CD4-positive, alpha-beta T cell (primary cell): Measurements from ENCODE around the gene FBXO21. TPM values are rescaled to one million over a fixed set of nuclear protein-coding genes. Genes with fewer than 3 reads are reported as not detected.
A peak's percentile ranks its signal among the peaks of the same experiment; 100 is the strongest.

Source experiments
- ATAC-seq: fragments of 200-7000 bp; cut with Tn5 transposase; one replicate; pipeline ENCODE4 v1.10.0; 2022; ENCODE audit warnings: mild to moderate bottlenecking; ENCODE audit not compliant: poor library complexity
- CTCF ChIA-PET: fragments of 350-600 bp; sonication (Branson Sonifier 250); formaldehyde crosslinking; loops from one replicate; lab custom pipeline; 2021; ENCODE audit warnings: antibody characterized with exemption, inconsistent platforms; lab: Charles Lee
- POLR2A ChIA-PET: fragments of 350-600 bp; sonication (Branson Sonifier 250); formaldehyde crosslinking; loops from one replicate; lab custom pipeline; 2021; ENCODE audit warnings: antibody characterized with exemption, inconsistent platforms; lab: Charles Lee
- DNase-seq, 14 experiments: peaks; one replicate each; pipeline ENCODE4 v3.0.0-alpha.2; 2013 to 2020; ENCODE audit warnings: mixed read lengths in 2 of 14
- H3K27ac ChIP-seq, 2 donors: one replicate each; pipeline versions ENCODE4 v1.5.1 to v1.7.0; 2013; ENCODE audit warnings: low read length in 2 of 2, low read depth in 1 of 2, mild to moderate bottlenecking in 1 of 2
- H3K27me3 ChIP-seq, 2 experiments: 1 replicate in 1 of 2; 2 replicates in 1 of 2; pipeline versions ENCODE4 v1.6.1 to v1.7.0; 2013; ENCODE audit warnings: low read length in 2 of 2, control low read depth in 1 of 2, mild to moderate bottlenecking in 1 of 2, moderate library complexity in 1 of 2; ENCODE audit not compliant: insufficient read depth in 2 of 2, control insufficient read depth in 1 of 2
- H3K36me3 ChIP-seq: one replicate; pipeline ENCODE4 v1.6.1; 2013; ENCODE audit warnings: low read length, control low read depth; ENCODE audit not compliant: insufficient read depth
- H3K4me1 ChIP-seq: one replicate; pipeline ENCODE4 v1.6.1; 2013; ENCODE audit warnings: low read length, control low read depth; ENCODE audit not compliant: insufficient read depth
- H3K4me3 ChIP-seq: one replicate; pipeline ENCODE4 v1.5.1; 2013; ENCODE audit warnings: mild to moderate bottlenecking, low read length, moderate library complexity
- H3K9me3 ChIP-seq, 2 experiments: 1 replicate in 1 of 2; 2 replicates in 1 of 2; pipeline versions ENCODE4 v1.6.1 to v1.7.0; 2013; ENCODE audit warnings: low read length in 2 of 2, mild to moderate bottlenecking in 2 of 2, control low read depth in 1 of 2, moderate library complexity in 1 of 2; ENCODE audit not compliant: control insufficient read depth in 1 of 2, insufficient read depth in 1 of 2
- H3K27ac Mint-ChIP-seq: one replicate; pipeline ENCODE4 v1.8.0; 2020; ENCODE audit warnings: mixed read lengths
- H3K27me3 Mint-ChIP-seq: one replicate; pipeline ENCODE4 v1.8.0; 2021; ENCODE audit warnings: mixed read lengths
- H3K36me3 Mint-ChIP-seq: one replicate; pipeline ENCODE4 v1.8.0; 2021; ENCODE audit warnings: low read depth, mixed read lengths
- H3K4me1 Mint-ChIP-seq: one replicate; pipeline ENCODE4 v1.8.0; 2021; ENCODE audit warnings: low read depth, mixed read lengths
- H3K4me3 Mint-ChIP-seq: one replicate; pipeline ENCODE4 v1.8.0; 2020; ENCODE audit warnings: mild to moderate bottlenecking, mixed read lengths
- H3K9me3 Mint-ChIP-seq: one replicate; pipeline ENCODE4 v1.8.0; 2020; ENCODE audit warnings: mixed read lengths
- intact Hi-C, 2 experiments: fragments of 100-400 bp; cut with DNase I in 1 of 2; cut with micrococcal nuclease in 1 of 2; formaldehyde crosslinking; loops; one replicate each; pipeline versions ENCODE4 v1.15.1 to v1.9.0; 2023 to 2025; cut with DNase I, micrococcal nuclease
- total RNA-seq, 174 experiments: library from RNA in 2 of 174; stranded (reverse) in 2 of 174; gene quantifications; one replicate each; pipeline ENCODE4 v1.2.3 and lab custom pipeline; 2021 to 2026
- TF ChIP-seq, protein P1 (sequence below): fragments of 200-600 bp; IDR thresholded peaks from one replicate; pipeline ENCODE4 v1.8.0; 2022; ENCODE audit warnings: antibody characterized with exemption, mild to moderate bottlenecking

The FBXO21 gene
- total RNA-seq, 2 experiments from 2014 or later: 67.7 to 67.9 TPM

DNA sequence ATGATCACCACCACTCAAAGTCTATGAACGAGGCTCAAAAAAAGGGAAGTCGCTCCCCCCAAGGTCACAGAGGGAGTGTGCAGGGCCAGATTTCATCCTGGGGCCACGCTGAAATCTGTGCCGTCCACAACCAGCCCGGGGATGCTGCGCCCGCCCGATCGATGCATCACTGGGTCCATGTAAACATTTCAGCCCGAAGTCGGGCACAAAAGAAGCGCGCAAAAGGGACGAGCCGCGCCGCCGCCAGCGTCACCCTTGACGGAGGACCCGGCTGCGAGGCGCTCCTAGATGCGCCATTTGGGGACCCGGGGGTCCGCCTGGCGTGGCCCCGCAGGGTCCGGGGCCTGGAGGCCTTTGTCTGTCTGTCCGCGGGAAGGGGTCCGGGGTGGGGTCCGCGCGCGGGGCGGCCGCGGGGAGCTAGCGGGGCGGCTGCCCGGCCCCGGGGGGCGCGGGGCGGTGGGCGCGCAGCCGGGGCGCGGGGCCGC, 503 bp downstream of the FBXO21 start:
- Mint-ChIP-seq H3K36me3 (peaks cover 42% of the 10 kb centered on the region), H3K27me3 (no peaks in the 10 kb centered on the region), H3K9me3 (no peaks in the 10 kb centered on the region), H3K4me3 (peak overlapping the region; percentile 93), H3K4me1 (peaks cover 49% of the 10 kb centered on the region), H3K27ac (peak overlapping the region; percentile 91)
- POLR2A ChIA-PET: no interaction called here
- DNase-seq (peak in 13 of 14 experiments; percentile 2 to 62 (median 30)), ATAC-seq (peak; percentile 30)
- intact Hi-C loops: loop anchor here in 1 of 2 experiments (2.0 to 5.0 kb wide), 4 partner anchors 367 to 1188 kb away; partner anchors contain the start of genes RFC5, RNFT2, SPRING1 and SUDS3
- peaks cover 22% of the 10 kb centered on the region for H3K36me3 ChIP-seq
- H3K9me3 ChIP-seq: no peaks in the 10 kb centered on the region
- H3K27me3 ChIP-seq: no peaks in the 10 kb centered on the region
- H3K4me1 ChIP-seq: peaks cover 19% of the 10 kb centered on the region
- TF ChIP-seq, protein P1, sequence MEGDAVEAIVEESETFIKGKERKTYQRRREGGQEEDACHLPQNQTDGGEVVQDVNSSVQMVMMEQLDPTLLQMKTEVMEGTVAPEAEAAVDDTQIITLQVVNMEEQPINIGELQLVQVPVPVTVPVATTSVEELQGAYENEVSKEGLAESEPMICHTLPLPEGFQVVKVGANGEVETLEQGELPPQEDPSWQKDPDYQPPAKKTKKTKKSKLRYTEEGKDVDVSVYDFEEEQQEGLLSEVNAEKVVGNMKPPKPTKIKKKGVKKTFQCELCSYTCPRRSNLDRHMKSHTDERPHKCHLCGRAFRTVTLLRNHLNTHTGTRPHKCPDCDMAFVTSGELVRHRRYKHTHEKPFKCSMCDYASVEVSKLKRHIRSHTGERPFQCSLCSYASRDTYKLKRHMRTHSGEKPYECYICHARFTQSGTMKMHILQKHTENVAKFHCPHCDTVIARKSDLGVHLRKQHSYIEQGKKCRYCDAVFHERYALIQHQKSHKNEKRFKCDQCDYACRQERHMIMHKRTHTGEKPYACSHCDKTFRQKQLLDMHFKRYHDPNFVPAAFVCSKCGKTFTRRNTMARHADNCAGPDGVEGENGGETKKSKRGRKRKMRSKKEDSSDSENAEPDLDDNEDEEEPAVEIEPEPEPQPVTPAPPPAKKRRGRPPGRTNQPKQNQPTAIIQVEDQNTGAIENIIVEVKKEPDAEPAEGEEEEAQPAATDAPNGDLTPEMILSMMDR: no peak
- peak overlapping the region in 1 of 2 donors; percentile 44 for H3K27ac ChIP-seq
- peak overlapping the region; percentile 91 for H3K4me3 ChIP-seq
- CTCF ChIA-PET: no interaction called here

GRCh38 chr12:117188961-117189724, 1.1 kb downstream of the FBXO21 start:
- H3K27me3 Mint-ChIP-seq: no peaks in the 10 kb centered on the region
- intact Hi-C loops: loop anchor here in 1 of 2 experiments (5.0 kb wide), 2 partner anchors 828 to 1188 kb away; partner anchors contain the start of genes RFC5 and SUDS3
- Histone ChIP-seq H3K27me3 (no peaks in the 10 kb centered on the region), H3K9me3 (no peaks in the 10 kb centered on the region), H3K4me3 (peak overlapping the region; percentile 91), H3K27ac (no peak overlapping the region), H3K4me1 (peaks cover 19% of the 10 kb centered on the region), H3K36me3 (peaks cover 29% of the 10 kb centered on the region)
- ATAC-seq: no peak
- TF ChIP-seq, protein P1: no peak
- peak overlapping the region; percentile 91 for H3K27ac Mint-ChIP-seq
- ChIA-PET CTCF (no interaction called here), POLR2A (interaction anchor here (1.2 kb wide), 1 partner anchor 13 kb away, joined by 3 read pairs; no protein-coding TSS in a partner anchor)
- H3K36me3 Mint-ChIP-seq: peaks cover 47% of the 10 kb centered on the region
- peaks cover 53% of the 10 kb centered on the region for H3K4me1 Mint-ChIP-seq
- H3K4me3 Mint-ChIP-seq: peak overlapping the region; percentile 93
- no peaks in the 10 kb centered on the region for H3K9me3 Mint-ChIP-seq
- DNase-seq: peak in 1 of 14 experiments; percentile 1

- Histone ChIP-seq H3K4me3 (no peak overlapping the region), H3K27me3 (no peaks in the 10 kb centered on the region), H3K27ac (no peak overlapping the region), H3K9me3 (no peaks in the 10 kb centered on the region), H3K36me3 (peaks cover 38% of the 10 kb centered on the region), H3K4me1 (peaks cover 19% of the 10 kb centered on the region)
- POLR2A ChIA-PET: interaction anchor here (1.2 kb wide), 1 partner anchor 12 kb away, joined by 3 read pairs; no protein-coding TSS in a partner anchor
- ATAC-seq: no peak
- Mint-ChIP-seq H3K27ac (peak overlapping the region; percentile 91), H3K4me1 (peaks cover 55% of the 10 kb centered on the region), H3K4me3 (peak overlapping the region; percentile 93), H3K36me3 (peaks cover 57% of the 10 kb centered on the region), H3K27me3 (no peaks in the 10 kb centered on the region), H3K9me3 (no peaks in the 10 kb centered on the region)
- no peak for DNase-seq
- CTCF ChIA-PET: interaction anchor here (0.7 kb wide), 1 partner anchor 1061 kb away, joined by 4 read pairs; no protein-coding TSS in a partner anchor
- intact Hi-C loops: loop anchor here in 1 of 2 experiments (5.0 kb wide), 2 partner anchors 829 to 1189 kb away; partner anchors contain the start of genes RFC5 and SUDS3
- TF ChIP-seq, protein P1: no peak
Observed at GRCh38 chr12:117188121-117188665, 2.1 kb downstream of the FBXO21 start.
